Osteoblast (primary cell): ENCODE data around the gene DUSP9. TPM values are rescaled to one million over a fixed set of nuclear protein-coding genes. Genes with fewer than 3 reads are reported as not detected.

Experiments used
- DNase-seq: peaks from one replicate; pipeline ENCODE4 v3.0.0; 2011; ENCODE audit warnings: low spot score, mixed read lengths; ENCODE audit not compliant: insufficient read length; ENCODE audit errors: missing footprints
- H2AFZ ChIP-seq: 2 replicates; pipeline ENCODE4 v1.6.0; 2011; ENCODE audit warnings: mild to moderate bottlenecking, low read length
- H3K27ac ChIP-seq: 2 replicates; pipeline ENCODE4 v1.5.1; 2011; ENCODE audit warnings: mild to moderate bottlenecking, low read depth, low read length, moderate library complexity
- H3K27me3 ChIP-seq: 2 replicates; pipeline ENCODE4 v1.6.0; 2012; ENCODE audit warnings: mild to moderate bottlenecking, control low read depth, inconsistent platforms, low read length, moderate library complexity; ENCODE audit not compliant: insufficient read depth
- H3K36me3 ChIP-seq: 2 replicates; pipeline ENCODE4 v1.5.1; 2011; ENCODE audit warnings: mild to moderate bottlenecking, low read length, control low read depth, moderate library complexity; ENCODE audit not compliant: insufficient read depth
- H3K4me1 ChIP-seq: 2 replicates; pipeline ENCODE4 v1.5.1; 2011; ENCODE audit warnings: mild to moderate bottlenecking, low read length, control low read depth, moderate library complexity; ENCODE audit not compliant: insufficient read depth
- H3K4me2 ChIP-seq: 2 replicates; pipeline ENCODE4 v1.6.0; 2011; ENCODE audit warnings: mild to moderate bottlenecking, low read length; ENCODE audit not compliant: insufficient read depth
- H3K4me3 ChIP-seq: fragments of 200-600 bp; sonication (generic); 3 replicates; pipeline ENCODE4 v1.5.1; 2012; ENCODE audit warnings: mild to moderate bottlenecking, low read length, inconsistent platforms; ENCODE audit not compliant: insufficient read depth
- H3K79me2 ChIP-seq: 2 replicates; pipeline ENCODE4 v1.6.0; 2012; ENCODE audit warnings: mild to moderate bottlenecking, low read length, control low read depth, inconsistent platforms; ENCODE audit not compliant: insufficient read depth
- H3K9me3 ChIP-seq: 2 replicates; pipeline ENCODE4 v1.5.1; 2011; ENCODE audit warnings: low read depth, low read length, control low read depth
- H4K20me1 ChIP-seq: 2 replicates; pipeline ENCODE4 v1.6.0; 2012; ENCODE audit warnings: mild to moderate bottlenecking, low read length, control low read depth; ENCODE audit not compliant: insufficient read depth
- total RNA-seq: library from RNA; depleted of rRNA; stranded (reverse); fragments of >200 nt; gene quantifications from 2 replicates; pipeline ENCODE4 v1.2.3, GENCODE V29; 2012
- TF ChIP-seq, protein P1 (sequence below): IDR thresholded peaks from 2 replicates; pipeline ENCODE4 v1.5.1; 2011; ENCODE audit warnings: mild to moderate bottlenecking, low read depth, low read length, moderate library complexity; ENCODE audit errors: extremely low read depth

DUSP9 gene
- total RNA-seq, 1 donor, result under 0.01 TPM

DNA sequence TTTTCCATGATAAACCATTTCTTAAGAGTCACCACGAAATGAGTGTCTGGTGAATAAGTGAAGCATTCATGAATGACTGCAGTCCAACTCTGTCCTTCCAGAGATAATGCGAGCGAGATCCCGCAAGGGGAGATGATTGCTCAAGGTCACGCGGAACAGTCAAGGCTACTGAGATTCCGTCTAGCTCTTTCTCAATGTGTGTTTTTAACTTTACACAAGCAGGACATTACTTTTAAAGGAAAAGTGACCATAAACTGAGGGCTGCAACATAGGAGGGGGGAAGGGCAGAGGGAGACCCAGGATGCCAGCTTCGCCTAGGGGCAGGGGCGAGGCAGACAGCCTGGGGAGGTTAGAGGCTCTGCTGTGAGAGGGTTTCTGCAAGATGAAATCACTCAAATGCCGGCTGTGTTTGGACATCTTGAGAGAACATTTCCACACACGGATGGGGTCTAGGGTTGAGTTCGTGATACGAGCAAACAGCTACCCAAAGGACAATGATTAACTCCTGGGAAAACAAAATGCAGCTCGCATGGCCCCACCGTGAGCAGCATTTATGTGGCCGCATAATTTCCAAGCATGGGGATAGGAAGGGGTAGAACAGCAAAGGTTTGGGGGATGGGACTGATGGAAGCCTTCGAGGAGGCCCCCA is 24.2 kb upstream of the DUSP9 start:
- H3K4me2 ChIP-seq, result no peak overlapping the region
- H3K36me3 ChIP-seq, result no peaks in the 10 kb centered on the region
- no peak overlapping the region for H3K27ac ChIP-seq
- H3K9me3 ChIP-seq, result no peaks in the 10 kb centered on the region
- peak; percentile 79 for DNase-seq
- peaks cover 11% of the 10 kb centered on the region for H3K27me3 ChIP-seq
- no peak overlapping the region for H2AFZ ChIP-seq
- H3K79me2 ChIP-seq, result no peaks in the 10 kb centered on the region
- TF ChIP-seq, protein P1, sequence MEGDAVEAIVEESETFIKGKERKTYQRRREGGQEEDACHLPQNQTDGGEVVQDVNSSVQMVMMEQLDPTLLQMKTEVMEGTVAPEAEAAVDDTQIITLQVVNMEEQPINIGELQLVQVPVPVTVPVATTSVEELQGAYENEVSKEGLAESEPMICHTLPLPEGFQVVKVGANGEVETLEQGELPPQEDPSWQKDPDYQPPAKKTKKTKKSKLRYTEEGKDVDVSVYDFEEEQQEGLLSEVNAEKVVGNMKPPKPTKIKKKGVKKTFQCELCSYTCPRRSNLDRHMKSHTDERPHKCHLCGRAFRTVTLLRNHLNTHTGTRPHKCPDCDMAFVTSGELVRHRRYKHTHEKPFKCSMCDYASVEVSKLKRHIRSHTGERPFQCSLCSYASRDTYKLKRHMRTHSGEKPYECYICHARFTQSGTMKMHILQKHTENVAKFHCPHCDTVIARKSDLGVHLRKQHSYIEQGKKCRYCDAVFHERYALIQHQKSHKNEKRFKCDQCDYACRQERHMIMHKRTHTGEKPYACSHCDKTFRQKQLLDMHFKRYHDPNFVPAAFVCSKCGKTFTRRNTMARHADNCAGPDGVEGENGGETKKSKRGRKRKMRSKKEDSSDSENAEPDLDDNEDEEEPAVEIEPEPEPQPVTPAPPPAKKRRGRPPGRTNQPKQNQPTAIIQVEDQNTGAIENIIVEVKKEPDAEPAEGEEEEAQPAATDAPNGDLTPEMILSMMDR, result no peak
- H3K4me3 ChIP-seq, result no peak overlapping the region
- no peaks in the 10 kb centered on the region for H4K20me1 ChIP-seq
- H3K4me1 ChIP-seq, result no peaks in the 10 kb centered on the region

GRCh38 chrX:153623310-153624029 is 23.5 kb upstream of the DUSP9 start:
- peaks cover 5% of the 10 kb centered on the region for H3K27me3 ChIP-seq
- H3K4me3 ChIP-seq, result no peak overlapping the region
- H2AFZ ChIP-seq, result no peak overlapping the region
- TF ChIP-seq, protein P1, result no peak
- H3K36me3 ChIP-seq, result no peaks in the 10 kb centered on the region
- H3K9me3 ChIP-seq, result no peaks in the 10 kb centered on the region
- peak; percentile 71 for DNase-seq
- H3K79me2 ChIP-seq, result no peaks in the 10 kb centered on the region
- no peak overlapping the region for H3K27ac ChIP-seq
- H3K4me2 ChIP-seq, result no peak overlapping the region
- no peaks in the 10 kb centered on the region for H4K20me1 ChIP-seq
- H3K4me1 ChIP-seq, result no peaks in the 10 kb centered on the region

DNA sequence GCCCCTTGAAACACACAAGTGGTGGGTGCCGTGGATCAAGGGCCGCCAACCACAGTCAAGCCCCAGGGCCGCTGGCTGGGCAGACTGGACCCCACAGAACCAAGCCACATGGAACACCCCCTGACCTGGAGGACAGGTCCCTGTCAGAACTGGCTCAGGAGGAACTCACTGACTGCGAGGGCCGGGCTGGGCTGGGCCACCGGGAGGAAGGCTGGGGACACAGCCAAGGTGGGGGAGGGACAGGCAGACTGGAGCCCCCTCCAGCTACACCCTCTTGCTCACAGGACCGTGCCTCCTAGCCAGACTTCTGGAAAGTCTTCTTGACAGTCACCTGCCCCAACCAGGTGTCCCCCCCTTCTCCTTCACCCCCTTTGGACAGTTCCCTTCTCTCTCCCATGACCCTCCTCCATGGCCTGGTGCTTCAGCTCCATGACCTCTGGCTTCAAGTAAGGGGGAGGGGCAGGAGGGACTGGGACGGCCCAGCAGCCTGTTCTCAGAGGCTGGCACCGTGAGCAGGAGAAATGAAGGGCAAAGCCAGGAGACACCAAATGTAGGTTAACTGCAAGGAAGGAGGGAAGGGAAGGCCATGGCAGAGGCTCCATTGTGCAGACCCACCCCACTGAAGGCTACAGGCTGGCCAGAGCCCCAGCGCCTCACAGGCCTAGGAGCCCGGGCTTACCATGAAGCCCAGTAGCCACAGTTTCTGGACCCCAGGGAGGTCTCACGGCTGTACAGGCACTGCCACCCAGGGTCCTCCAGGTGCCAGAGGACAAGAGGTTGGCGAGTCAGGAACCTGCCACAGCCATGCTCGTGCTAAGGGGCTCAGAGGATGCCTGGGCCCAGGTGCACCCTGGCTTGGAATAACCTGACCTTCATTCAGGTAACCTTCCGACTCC is 22.6 kb upstream of the DUSP9 start:
- no peak overlapping the region for H3K4me3 ChIP-seq
- no peaks in the 10 kb centered on the region for H3K36me3 ChIP-seq
- TF ChIP-seq, protein P1, result no peak
- H3K79me2 ChIP-seq, result no peaks in the 10 kb centered on the region
- H2AFZ ChIP-seq, result no peak overlapping the region
- H3K4me2 ChIP-seq, result no peak overlapping the region
- no peaks in the 10 kb centered on the region for H4K20me1 ChIP-seq
- no peak overlapping the region for H3K27ac ChIP-seq
- H3K4me1 ChIP-seq, result no peaks in the 10 kb centered on the region
- H3K9me3 ChIP-seq, result no peaks in the 10 kb centered on the region
- peaks cover 3% of the 10 kb centered on the region for H3K27me3 ChIP-seq
- peak; percentile 78 for DNase-seq
